Peyer's patch (tissue), 4 donors: ENCODE results near the gene PRPS2. TPM values are rescaled to one million over a fixed set of nuclear protein-coding genes. Genes with fewer than 3 reads are reported as not detected.
A peak's percentile ranks its signal among the peaks of the same experiment; 100 is the strongest.

Source experiments
- DNase-seq, 3 donors: peaks; one replicate each; pipeline ENCODE4 v3.0.0-alpha.2; 2017 to 2019
- H3K27ac ChIP-seq, 4 donors: fragments of 200-600 bp; sonication (generic); one replicate each; pipeline ENCODE4 v1.5.1; 2016 to 2019
- H3K27me3 ChIP-seq, 2 donors: fragments of 200-600 bp; sonication (generic); one replicate each; pipeline ENCODE4 v1.5.1; 2019
- H3K36me3 ChIP-seq, 3 donors: fragments of 200-600 bp; sonication (generic); one replicate each; pipeline ENCODE4 v1.5.1; 2016 to 2019
- H3K4me1 ChIP-seq, 4 donors: fragments of 200-600 bp; sonication (generic); one replicate each; pipeline ENCODE4 v1.5.1; 2016 to 2019
- H3K4me3 ChIP-seq, 4 donors: fragments of 200-600 bp; sonication (generic); 1 replicate in 3 of 4; 2 replicates in 1 of 4; pipeline ENCODE4 v1.5.1; 2016 to 2019; ENCODE audit warnings: mild to moderate bottlenecking in 1 of 4
- H3K9me3 ChIP-seq, 4 donors: fragments of 200-600 bp; sonication (generic); one replicate each; pipeline ENCODE4 v1.5.1; 2016 to 2019; ENCODE audit warnings: mild to moderate bottlenecking in 1 of 4
- POLR2A ChIP-seq, 2 donors: fragments of 450-650 bp; IDR thresholded peaks; one replicate each; pipeline ENCODE4 v1.5.1; 2017; ENCODE audit warnings: antibody characterized with exemption in 2 of 2, mild to moderate bottlenecking in 2 of 2, moderate library complexity in 2 of 2
- total RNA-seq, 4 donors: library from RNA; depleted of rRNA; stranded (reverse); fragments of >200 nt; gene quantifications; one replicate each; pipeline ENCODE4 v1.1.0, GENCODE V29; 2016
- TF ChIP-seq, protein P1 (sequence below), 6 experiments: fragments of 450-650 bp in 4 of 6; fragments of 200-600 bp in 2 of 6; sonication (generic) in 1 of 6; IDR thresholded peaks; one replicate each; pipeline ENCODE4 v1.5.1; 2017 to 2019; ENCODE audit warnings: antibody characterized with exemption in 6 of 6, mild to moderate bottlenecking in 3 of 6, moderate library complexity in 1 of 6

Gene PRPS2
- total RNA-seq, 4 donors from 2014 or later: 8.4 to 32.2 (median 13.7) TPM

DNA sequence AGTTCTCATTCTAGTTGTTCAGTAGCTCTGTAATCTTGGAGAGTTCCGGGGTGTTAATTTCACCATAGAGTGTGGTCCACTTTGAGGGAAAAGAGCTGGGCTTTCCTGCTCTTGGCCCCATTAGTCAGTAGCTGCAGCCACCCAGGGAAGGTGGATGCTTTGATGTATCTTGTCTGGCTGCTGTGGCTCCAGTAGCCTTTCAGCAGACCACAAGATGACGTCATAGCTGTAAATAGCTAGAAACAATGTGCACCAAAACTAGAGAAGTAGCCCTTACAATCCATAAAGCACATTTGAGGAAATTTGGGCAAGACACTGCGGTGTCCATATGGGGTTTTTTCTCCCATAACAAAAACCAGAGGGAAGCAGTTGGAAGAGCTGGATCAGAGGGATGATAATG, 32.9 kb upstream of the PRPS2 start:
- Histone ChIP-seq H3K4me3 (no peak overlapping the region), H3K36me3 (no peaks in the 10 kb centered on the region), H3K27me3 (no peaks in the 10 kb centered on the region), H3K27ac (no peak overlapping the region), H3K4me1 (no peaks in the 10 kb centered on the region), H3K9me3 (no peaks in the 10 kb centered on the region)
- no peak for DNase-seq
- TF ChIP-seq, protein P1, sequence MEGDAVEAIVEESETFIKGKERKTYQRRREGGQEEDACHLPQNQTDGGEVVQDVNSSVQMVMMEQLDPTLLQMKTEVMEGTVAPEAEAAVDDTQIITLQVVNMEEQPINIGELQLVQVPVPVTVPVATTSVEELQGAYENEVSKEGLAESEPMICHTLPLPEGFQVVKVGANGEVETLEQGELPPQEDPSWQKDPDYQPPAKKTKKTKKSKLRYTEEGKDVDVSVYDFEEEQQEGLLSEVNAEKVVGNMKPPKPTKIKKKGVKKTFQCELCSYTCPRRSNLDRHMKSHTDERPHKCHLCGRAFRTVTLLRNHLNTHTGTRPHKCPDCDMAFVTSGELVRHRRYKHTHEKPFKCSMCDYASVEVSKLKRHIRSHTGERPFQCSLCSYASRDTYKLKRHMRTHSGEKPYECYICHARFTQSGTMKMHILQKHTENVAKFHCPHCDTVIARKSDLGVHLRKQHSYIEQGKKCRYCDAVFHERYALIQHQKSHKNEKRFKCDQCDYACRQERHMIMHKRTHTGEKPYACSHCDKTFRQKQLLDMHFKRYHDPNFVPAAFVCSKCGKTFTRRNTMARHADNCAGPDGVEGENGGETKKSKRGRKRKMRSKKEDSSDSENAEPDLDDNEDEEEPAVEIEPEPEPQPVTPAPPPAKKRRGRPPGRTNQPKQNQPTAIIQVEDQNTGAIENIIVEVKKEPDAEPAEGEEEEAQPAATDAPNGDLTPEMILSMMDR (IDR thresholded peaks at IDR 0.05): no peak
- no peak for TF ChIP-seq POLR2A (IDR thresholded peaks at IDR 0.05)

DNA sequence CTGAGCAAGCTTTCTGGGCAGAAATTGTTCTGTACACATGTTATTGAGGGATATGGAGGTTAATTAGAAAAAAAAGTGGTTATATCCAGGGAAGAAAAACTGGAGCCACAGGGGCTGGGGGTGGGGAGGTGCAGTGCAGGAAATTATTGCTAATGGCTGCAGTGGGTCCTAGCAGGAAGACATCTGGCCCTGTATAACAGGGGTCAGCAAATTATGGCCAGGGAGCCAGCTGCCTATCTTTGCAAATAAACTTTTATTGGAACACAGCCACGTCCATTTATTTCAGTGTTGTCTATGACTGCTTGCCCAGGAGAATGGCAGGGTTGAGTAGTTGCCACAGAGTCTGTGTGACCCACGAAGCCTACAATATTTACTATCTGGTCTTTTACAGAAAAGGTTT, 23.4 kb upstream of the PRPS2 start:
- H3K27ac ChIP-seq: no peak overlapping the region
- no peak for DNase-seq
- no peaks in the 10 kb centered on the region for H3K9me3 ChIP-seq
- H3K36me3 ChIP-seq: no peaks in the 10 kb centered on the region
- no peaks in the 10 kb centered on the region for H3K4me1 ChIP-seq
- no peak overlapping the region for H3K4me3 ChIP-seq
- H3K27me3 ChIP-seq: no peaks in the 10 kb centered on the region
- TF ChIP-seq, protein P1 (IDR thresholded peaks at IDR 0.05): no peak
- TF ChIP-seq POLR2A (IDR thresholded peaks at IDR 0.05): no peak

DNA sequence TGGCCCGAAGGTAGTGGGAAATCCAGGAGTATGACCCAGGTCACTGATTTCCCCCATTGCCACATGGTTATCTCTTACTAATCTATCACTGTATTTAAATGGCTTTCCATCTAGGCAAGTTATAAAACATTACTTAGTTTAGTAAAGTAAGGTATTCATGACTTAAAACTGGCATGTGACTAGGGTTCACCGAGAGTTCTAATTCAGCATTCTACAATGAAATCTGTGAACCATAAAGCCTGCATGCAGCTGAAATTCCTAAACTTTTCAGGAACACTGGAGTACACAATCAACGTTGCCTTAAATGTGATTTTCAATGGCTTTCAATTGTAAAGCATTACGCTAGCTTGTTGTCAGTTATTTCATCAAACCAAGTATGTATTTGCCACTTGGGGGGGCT, 22.7 kb upstream of the PRPS2 start:
- no peak overlapping the region for H3K27ac ChIP-seq
- no peaks in the 10 kb centered on the region for H3K9me3 ChIP-seq
- H3K27me3 ChIP-seq: no peaks in the 10 kb centered on the region
- no peaks in the 10 kb centered on the region for H3K4me1 ChIP-seq
- DNase-seq: no peak
- H3K4me3 ChIP-seq: no peak overlapping the region
- TF ChIP-seq, protein P1 (IDR thresholded peaks at IDR 0.05): no peak
- no peak for TF ChIP-seq POLR2A (IDR thresholded peaks at IDR 0.05)
- no peaks in the 10 kb centered on the region for H3K36me3 ChIP-seq

DNA sequence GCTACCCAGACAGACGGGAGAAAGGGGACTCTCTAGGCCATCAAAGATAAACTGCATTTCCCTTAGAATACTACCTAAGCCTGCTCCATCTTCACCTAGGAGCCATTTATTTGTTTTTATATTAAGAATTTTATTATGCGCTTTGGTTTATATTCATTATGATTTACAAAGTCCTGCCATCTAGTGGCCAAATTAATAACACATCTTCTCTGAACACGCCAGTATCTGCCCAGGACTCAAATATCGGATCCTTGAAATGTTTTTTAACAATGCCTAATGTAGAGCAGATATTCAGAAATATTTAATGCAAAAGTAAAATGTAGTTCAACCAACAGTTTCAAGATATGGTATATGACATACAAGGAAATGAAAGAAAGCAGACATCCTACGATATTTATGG, 20.8 kb upstream of the PRPS2 start:
- H3K36me3 ChIP-seq: no peaks in the 10 kb centered on the region
- no peak for DNase-seq
- H3K27ac ChIP-seq: no peak overlapping the region
- H3K27me3 ChIP-seq: no peaks in the 10 kb centered on the region
- H3K4me3 ChIP-seq: no peak overlapping the region
- TF ChIP-seq, protein P1 (IDR thresholded peaks at IDR 0.05): peak; percentile 26 to 65 (median 44)
- no peak for TF ChIP-seq POLR2A (IDR thresholded peaks at IDR 0.05)
- no peaks in the 10 kb centered on the region for H3K4me1 ChIP-seq
- H3K9me3 ChIP-seq: no peaks in the 10 kb centered on the region

DNA sequence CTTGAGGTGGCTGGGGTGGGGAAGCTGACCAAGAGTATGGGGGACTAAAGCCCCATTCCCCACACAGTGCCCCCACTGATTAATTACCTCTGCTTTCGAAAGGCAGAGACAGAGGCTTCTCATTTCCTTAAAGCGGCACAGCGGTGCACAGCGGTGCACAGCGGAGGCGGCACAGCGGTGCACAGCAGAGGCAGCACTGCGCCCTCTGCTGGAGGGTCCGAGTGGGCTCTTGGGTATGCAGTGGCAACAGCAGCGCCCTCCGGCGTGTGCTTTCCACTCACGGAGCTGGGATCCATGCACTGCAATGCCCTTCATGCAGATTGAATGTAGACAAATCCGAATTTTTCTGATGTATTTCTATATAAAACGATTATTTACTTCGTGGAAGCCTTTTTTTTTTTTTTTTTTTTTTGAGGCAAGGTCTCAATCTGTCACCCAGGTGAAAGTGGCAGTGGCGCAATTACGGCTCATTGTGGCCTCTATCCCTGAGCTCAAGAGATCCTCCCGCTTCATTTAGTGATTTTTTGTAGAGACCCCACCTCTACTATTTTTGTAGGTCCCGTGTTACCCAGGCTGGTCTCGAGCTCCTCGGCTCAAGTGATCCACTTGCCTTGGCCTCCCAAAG, 19.7 kb upstream of the PRPS2 start:
- no peak overlapping the region for H3K27ac ChIP-seq
- H3K4me1 ChIP-seq: no peaks in the 10 kb centered on the region
- no peak overlapping the region for H3K4me3 ChIP-seq
- H3K36me3 ChIP-seq: no peaks in the 10 kb centered on the region
- TF ChIP-seq POLR2A (IDR thresholded peaks at IDR 0.05): no peak
- TF ChIP-seq, protein P1 (IDR thresholded peaks at IDR 0.05): peak in 5 of 6 experiments; percentile 21 to 60 (median 43)
- H3K27me3 ChIP-seq: no peaks in the 10 kb centered on the region
- peak; percentile 61 to 84 (median 64) for DNase-seq
- H3K9me3 ChIP-seq: no peaks in the 10 kb centered on the region

DNA sequence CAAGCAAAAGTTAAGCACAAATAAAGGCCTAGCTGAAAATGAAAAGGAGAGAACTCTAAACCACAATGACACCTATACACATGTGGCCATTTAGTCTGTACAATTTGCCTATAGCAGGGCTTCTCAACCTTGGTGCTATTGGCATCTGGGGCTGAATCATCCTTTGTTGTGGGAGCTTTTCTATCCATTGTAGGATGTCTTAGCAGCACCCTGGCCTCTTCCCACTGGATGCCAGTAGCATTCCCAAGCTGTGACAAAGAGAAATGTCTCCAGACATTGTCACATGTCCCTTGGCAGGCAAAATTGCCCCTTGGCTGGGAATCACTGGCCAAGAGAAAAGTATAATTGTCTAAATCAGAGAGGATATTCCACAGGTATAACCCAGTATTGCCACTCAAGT, 13.5 kb upstream of the PRPS2 start:
- no peaks in the 10 kb centered on the region for H3K4me1 ChIP-seq
- TF ChIP-seq, protein P1 (IDR thresholded peaks at IDR 0.05): no peak
- no peak for TF ChIP-seq POLR2A (IDR thresholded peaks at IDR 0.05)
- no peaks in the 10 kb centered on the region for H3K36me3 ChIP-seq
- no peak for DNase-seq
- no peaks in the 10 kb centered on the region for H3K27me3 ChIP-seq
- no peak overlapping the region for H3K27ac ChIP-seq
- no peaks in the 10 kb centered on the region for H3K9me3 ChIP-seq
- no peak overlapping the region for H3K4me3 ChIP-seq
